ENCODE data around the gene CNTRL. TPM values are rescaled to one million over a fixed set of nuclear protein-coding genes. Genes with fewer than 3 reads are reported as not detected.

CNTRL gene
- total RNA-seq, 1 experiment from 2014 or later, result 11.6 TPM

GRCh38 chr9:121067640-121068039, 7.1 kb upstream of the CNTRL start:
- H3T11ph ChIP-seq (ENCODE audit: low read length), result no peak overlapping the region
- no peak overlapping the region for H3K27ac Mint-ChIP-seq
- no peaks in the 10 kb centered on the region for H3K23me2 ChIP-seq (ENCODE audit: insufficient read length, low read depth, low read length, poor library complexity, severe bottlenecking)
- H3K4me3 Mint-ChIP-seq, result no peak overlapping the region
- no peak overlapping the region for H3K27ac ChIP-seq (ENCODE audit: insufficient read length, low read depth, low read length)
- no CpG with 5 or more reads among the region's 2 CpGs for WGBS (ENCODE audit: extremely low coverage, insufficient read length, low lambda C conversion rate)
- no peak for TF ChIP-seq CTCF (conservative IDR thresholded peaks at IDR 0.05)
- no peak overlapping the region for H2BK5ac ChIP-seq (ENCODE audit: insufficient read length, low read length)
- no peak overlapping the region for H3K23ac ChIP-seq (ENCODE audit: insufficient read length, low read depth, low read length)
- H4K8ac ChIP-seq (replicated peaks; ENCODE audit: insufficient read length, low read depth, low read length), result no peak overlapping the region
- no peaks in the 10 kb centered on the region for H4K20me1 ChIP-seq (ENCODE audit: control insufficient read depth, insufficient read depth, insufficient read length)
- H3K4me1 ChIP-seq (ENCODE audit: insufficient read depth, low read length), result no peaks in the 10 kb centered on the region
- no peak overlapping the region for H3K14ac ChIP-seq (ENCODE audit: insufficient read depth, low read length)
- no peak overlapping the region for H3K18ac ChIP-seq (ENCODE audit: insufficient read length, low read depth, low read length)
- no peak overlapping the region for H2AFZ ChIP-seq (ENCODE audit: low read length)
- H3K36me3 Mint-ChIP-seq (ENCODE audit: insufficient read depth in 1 of 3, low read depth in 3 of 3), result peaks cover 0 to 2% (median 0%) of the 10 kb centered on the region in 3 experiments; a peak in 1 of 7 replicates
- no peak overlapping the region for H2BK12ac ChIP-seq (ENCODE audit: insufficient read length, low read depth, low read length)
- H2BK20ac ChIP-seq (ENCODE audit: low read depth, low read length, poor library complexity, severe bottlenecking), result no peak overlapping the region
- no peaks in the 10 kb centered on the region for H3K79me1 ChIP-seq (ENCODE audit: insufficient read depth, low read depth, low read length, poor library complexity, severe bottlenecking)
- H3K9me3 ChIP-seq (ENCODE audit: control insufficient read depth, low read depth, low read length), result no peaks in the 10 kb centered on the region
- H3K4me2 ChIP-seq (ENCODE audit: insufficient read depth, insufficient read length, low read length), result no peak overlapping the region
- DNase-seq, result no peak
- H2AK5ac ChIP-seq (ENCODE audit: insufficient read length, low read length), result no peak overlapping the region
- no peak overlapping the region for H4K91ac ChIP-seq (ENCODE audit: insufficient read length, low read depth, low read length)
- H3K27me3 Mint-ChIP-seq (ENCODE audit: low read depth), result peaks cover 68% of the 10 kb centered on the region
- H2BK120ac ChIP-seq (ENCODE audit: low read depth, low read length, poor library complexity, severe bottlenecking), result no peak overlapping the region
- H3K27me3 ChIP-seq (ENCODE audit: insufficient read depth, low read length), result peaks cover 17% of the 10 kb centered on the region
- H3K56ac ChIP-seq (ENCODE audit: insufficient read length, low read depth, low read length), result no peak overlapping the region
- H3K4ac ChIP-seq (ENCODE audit: low read depth, low read length), result no peak overlapping the region
- H3K4me1 Mint-ChIP-seq, result peaks cover 5 to 7% of the 10 kb centered on the region in 2 experiments; a peak in 1 of 4 replicates
- H3K79me2 ChIP-seq (ENCODE audit: insufficient read depth, low read length), result no peaks in the 10 kb centered on the region
- H4K5ac ChIP-seq (ENCODE audit: insufficient read length, low read depth, low read length), result no peak overlapping the region
- H2BK15ac ChIP-seq (ENCODE audit: low read depth, low read length), result no peak overlapping the region
- no peak overlapping the region for H3K9ac ChIP-seq (ENCODE audit: extremely low read depth, insufficient read length, low read length)
- H3K9me3 Mint-ChIP-seq, result peaks cover 2 to 7% of the 10 kb centered on the region in 2 experiments; a peak in 2 of 5 replicates
